GM12878 (cell line): ENCODE data around the gene MAT2B. TPM values are rescaled to one million over a fixed set of nuclear protein-coding genes. Genes with fewer than 3 reads are reported as not detected.

Experiments
- ATAC-seq: fragments of 200-7000 bp; cut with Tn5 transposase; 3 replicates; pipeline ENCODE4 v1.9.1; 2020; ENCODE audit warnings: mild to moderate bottlenecking, moderate library complexity
- BruUV-seq: library from RNA; stranded (reverse); fragments of 400-500 nt; replicated peaks from 2 replicates; lab custom pipeline; 2021; lab: Mats Ljungman, UMichigan
- CTCF ChIA-PET: fragments of 300-600 bp; sonication (Branson Sonifier 250); formaldehyde crosslinking; extraction: SDS; loops from one replicate; lab custom pipeline; 2021; ENCODE audit warnings: inconsistent platforms; lab: Yijun Ruan, JAX
- POLR2A ChIA-PET: fragments of 350-600 bp; formaldehyde crosslinking; extraction: SDS; loops from one replicate; lab custom pipeline; 2021; ENCODE audit warnings: inconsistent platforms; lab: Charles Lee
- RAD21 ChIA-PET: fragments of 300-600 bp; sonication (Branson Sonifier 250); formaldehyde crosslinking; loops from one replicate; lab custom pipeline; 2023; ENCODE audit warnings: antibody characterized with exemption; ENCODE audit not compliant: unreplicated experiment; lab: Charles Lee
- SMC1A ChIA-PET: fragments of 300-600 bp; sonication (Branson Sonifier 250); formaldehyde crosslinking; loops from one replicate; lab custom pipeline; 2023; ENCODE audit not compliant: unreplicated experiment, uncharacterized antibody; lab: Charles Lee
- DNase-seq: peaks from one replicate; pipeline ENCODE4 v3.0.0-alpha.2; 2011; ENCODE audit warnings: low read depth, low spot score
- FAIRE-seq: peaks from 3 replicates; lab custom pipeline; 2011; peaks lifted over from hg19 to GRCh38; lab: Jason Lieb, UNC
- H2AFZ ChIP-seq: 2 replicates; pipeline ENCODE4 v1.6.0; 2011; ENCODE audit warnings: low read depth, low read length, control low read depth; ENCODE audit not compliant: control insufficient read depth
- H3K27ac ChIP-seq: 2 replicates; pipeline ENCODE4 v1.5.1; 2011; ENCODE audit warnings: control low read depth; ENCODE audit not compliant: control insufficient read depth, insufficient read depth
- H3K27me3 ChIP-seq, 2 experiments: replicated peaks in 1 of 2; 2 replicates each; pipeline versions ENCODE4 v1.6.0 to v1.6.1; 2011; ENCODE audit warnings: low read length in 1 of 2; ENCODE audit not compliant: control insufficient read depth in 2 of 2, insufficient read depth in 2 of 2
- H3K36me3 ChIP-seq, 2 experiments: 2 replicates each; pipeline ENCODE4 v1.5.1; 2011; ENCODE audit warnings: low read length in 1 of 2; ENCODE audit not compliant: control insufficient read depth in 2 of 2, insufficient read depth in 2 of 2
- H3K4me1 ChIP-seq: 2 replicates; pipeline ENCODE4 v1.6.1; 2011; ENCODE audit warnings: mild to moderate bottlenecking, low read length, moderate library complexity, mixed read lengths; ENCODE audit not compliant: control insufficient read depth, insufficient read depth
- H3K4me2 ChIP-seq: 2 replicates; pipeline ENCODE4 v1.6.0; 2011; ENCODE audit warnings: control low read depth; ENCODE audit not compliant: control insufficient read depth, insufficient read depth
- H3K4me3 ChIP-seq: fragments of 200-600 bp; sonication (generic); 2 replicates; pipeline ENCODE4 v1.5.1; 2016
- H3K79me2 ChIP-seq: 2 replicates; pipeline ENCODE4 v1.6.0; 2011; ENCODE audit warnings: low read length; ENCODE audit not compliant: control insufficient read depth, insufficient read depth
- H3K9ac ChIP-seq: 2 replicates; pipeline ENCODE4 v1.8.0; 2011; ENCODE audit warnings: low read length, control low read depth, mixed read lengths; ENCODE audit not compliant: control insufficient read depth, insufficient read depth
- H3K9me3 ChIP-seq: replicated peaks from 3 replicates; pipeline ENCODE4 v1.5.1; 2011; ENCODE audit warnings: mild to moderate bottlenecking, low read length; ENCODE audit not compliant: control insufficient read depth, insufficient read depth
- H4K20me1 ChIP-seq: 2 replicates; pipeline ENCODE4 v1.6.0; 2011; ENCODE audit not compliant: control insufficient read depth, insufficient read depth
- HDAC2 ChIP-seq: fragments of 200-600 bp; sonication (generic); IDR thresholded peaks from 2 replicates; pipeline ENCODE4 v1.6.1; 2017
- IRF5 ChIP-seq: fragments of 450-650 bp; IDR thresholded peaks from 2 replicates; pipeline ENCODE4 v1.6.1; 2017; ENCODE audit warnings: borderline replicate concordance
- MYB ChIP-seq: fragments of 150-350 bp; IDR thresholded peaks from 2 replicates; pipeline ENCODE4 v1.6.1; 2014; ENCODE audit warnings: mild to moderate bottlenecking, low read depth, low read length, borderline replicate concordance
- whole genome bisulfite sequencing: methylation state at CpG from one replicate; pipeline ENCODE4 v1.1.6; 2016; ENCODE audit warnings: low lambda C conversion rate; ENCODE audit not compliant: insufficient replicate concordance, insufficient coverage; ENCODE audit errors: missing lambda C conversion rate; 5-methylcytosine and 5-hydroxymethylcytosine counted together
- in situ Hi-C: fragments of 300-500 bp; cut with MboI; formaldehyde crosslinking; loops from 9 replicates; pipeline ENCODE4 v1.14.3; 2018; ENCODE audit warnings: mixed read lengths
- intact Hi-C: fragments of 100-400 bp; cut with micrococcal nuclease; formaldehyde crosslinking; loops from one replicate; pipeline ENCODE4 v1.14.2; 2022; ENCODE audit not compliant: unreplicated experiment
- polyA plus RNA-seq, 11 experiments: library from polyadenylated mRNA; depleted of rRNA in 4 of 11; unstranded in 6 of 11; stranded (reverse) in 5 of 11; fragments of >200 nt; fragmentation: Nextera tagmentation in 4 of 11; fragmentation: Illumina TruSeq in 1 of 11; extraction: Ambion mirVana in 4 of 11; extraction: Trizol in 1 of 11; gene quantifications; 1 replicate in 1 of 11; 2 replicates in 10 of 11; pipeline versions ENCODE4 v1.2.1 to v1.2.3, GENCODE V29; 2011 to 2016; ENCODE audit warnings: inconsistent platforms in 2 of 11, missing spikeins in 2 of 11, low read depth in 1 of 11
- total RNA-seq, 4 experiments: library from RNA; depleted of rRNA in 3 of 4; stranded (reverse); fragments of >200 nt in 3 of 4; fragmentation: Illumina TruSeq in 1 of 4; extraction: Trizol in 1 of 4; gene quantifications; 2 replicates each; pipeline versions ENCODE4 v1.2.1 to v1.2.3, GENCODE V29; 2013 to 2021

Gene MAT2B
- total and polyA plus RNA-seq, 10 of the 15 experiments (the other 5 are each of a cell fraction or from before 2014, with no cell fraction given), result 43.2 to 122 (median 63.7) TPM

DNA sequence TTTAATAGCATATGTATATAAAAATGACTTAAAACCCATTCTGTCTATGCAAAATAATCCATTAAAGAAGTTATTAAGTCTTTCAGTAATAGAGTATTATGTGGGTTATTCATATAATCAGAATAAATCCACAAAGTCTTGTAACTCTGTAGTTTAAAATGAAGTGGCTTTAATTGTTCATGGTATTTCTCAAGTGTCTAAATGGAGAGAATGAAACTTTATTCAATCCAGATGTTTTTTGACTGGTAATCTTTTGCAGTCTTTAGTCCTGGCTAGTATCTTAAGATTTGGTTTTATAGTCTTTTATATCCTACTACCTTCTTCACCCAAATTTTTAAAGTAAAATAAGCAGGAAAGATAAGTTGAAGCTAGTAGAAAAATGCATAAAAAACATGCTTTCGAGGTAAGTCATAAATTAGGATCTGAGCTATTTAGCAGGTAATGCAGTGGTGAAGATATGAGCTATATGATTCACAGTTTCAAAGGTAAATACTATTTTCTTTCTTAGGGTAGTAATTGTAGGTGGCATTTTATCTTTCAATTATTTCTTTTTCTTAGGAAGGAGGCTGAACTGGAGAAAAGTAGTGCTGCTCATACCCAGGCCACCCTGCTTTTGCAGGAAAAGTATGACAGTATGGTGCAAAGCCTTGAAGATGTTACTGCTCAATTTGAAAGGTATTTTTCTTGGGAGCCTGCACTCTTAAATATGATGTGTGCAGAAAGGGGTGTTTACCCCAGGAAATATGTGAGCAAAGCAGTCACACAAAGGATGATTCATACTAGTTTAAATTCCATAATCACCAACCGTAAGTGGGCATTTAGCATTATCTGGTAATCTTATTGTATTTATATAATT, 27.1 kb upstream of the MAT2B start (continued):
- no peak for TF ChIP-seq IRF5
- no peak for TF ChIP-seq MYB

DNA sequence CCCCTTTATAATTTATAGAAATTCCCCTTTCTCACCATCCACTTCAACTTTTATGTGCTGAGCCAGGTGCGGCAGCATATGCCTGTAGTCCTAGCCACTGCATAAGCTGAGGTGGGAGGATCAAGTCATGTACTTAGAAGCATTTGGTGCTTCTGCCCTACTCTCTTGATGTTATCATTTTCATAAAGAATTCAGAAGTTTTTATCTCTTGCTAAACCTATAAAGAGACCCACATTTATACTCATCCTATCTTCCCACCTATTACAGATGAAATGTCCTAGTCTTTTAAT, 26.5 kb upstream of the MAT2B start:
- CTCF ChIA-PET, result no interaction called here
- H2AFZ ChIP-seq, result no peak overlapping the region
- no peak overlapping the region for H3K27ac ChIP-seq
- intact Hi-C loops, result no loop called here
- POLR2A ChIA-PET, result interaction anchor here (1.6 to 3.3 kb wide), 2 partner anchors 11 to 18 kb away, joined by 5 to 9 read pairs; partner anchors contain the start of gene HMMR
- 100% methylated on average over 1 of the region's 1 CpG for WGBS
- no peak overlapping the region for H3K4me3 ChIP-seq
- no peak for TF ChIP-seq HDAC2
- TF ChIP-seq, all 136 proteins: peak for 0
- H3K4me1 ChIP-seq, result no peaks in the 10 kb centered on the region
- H3K36me3 ChIP-seq, result peaks cover 3 to 21% of the 10 kb centered on the region in 2 experiments
- no peaks in the 10 kb centered on the region for H4K20me1 ChIP-seq
- H3K27me3 ChIP-seq, result no peaks in the 10 kb centered on the region
- no peak for ATAC-seq
- no peaks in the 10 kb centered on the region for H3K79me2 ChIP-seq
- FAIRE-seq, result no peak
- H3K9ac ChIP-seq, result no peak overlapping the region
- in situ Hi-C loops, result no loop called here
- H3K9me3 ChIP-seq, result no peaks in the 10 kb centered on the region
- SMC1A ChIA-PET, result interaction anchor here (1.0 to 1.5 kb wide), 2 partner anchors 9 to 31 kb away, joined by 3 to 4 read pairs; no protein-coding TSS in a partner anchor
- BruUV-seq, result no TSS peak
- H3K4me2 ChIP-seq, result no peak overlapping the region
- DNase-seq, result no peak
- RAD21 ChIA-PET, result no interaction called here
